A673 (cell line): ENCODE data around the gene SLX4IP. TPM values are rescaled to one million over a fixed set of nuclear protein-coding genes. Genes with fewer than 3 reads are reported as not detected.

ENCODE experiments used
- BruUV-seq: library from RNA; stranded (reverse); fragments of 400-500 nt; replicated peaks from 2 replicates; lab custom pipeline; 2021; lab: Mats Ljungman, UMichigan
- CTCF ChIA-PET: fragments of 300-600 bp; sonication (Branson Sonifier 250); formaldehyde crosslinking; loops from one replicate; lab custom pipeline; 2022; ENCODE audit warnings: antibody characterized with exemption; lab: Charles Lee
- POLR2A ChIA-PET: fragments of 300-600 bp; sonication (Branson Sonifier 250); formaldehyde crosslinking; loops from one replicate; lab custom pipeline; 2022; ENCODE audit warnings: antibody characterized with exemption; ENCODE audit not compliant: low non-redundant PET; lab: Charles Lee
- DNase-seq: peaks from one replicate; pipeline ENCODE4 v3.0.0-alpha.2; 2015; ENCODE audit warnings: low spot score
- H3K27ac ChIP-seq: fragments of 200-600 bp; sonication (generic); 2 replicates; pipeline ENCODE4 v1.5.1; 2016; ENCODE audit warnings: mixed run types, low read depth, mild to moderate bottlenecking, mixed read lengths, antibody characterized with exemption, low read length; ENCODE audit not compliant: poor library complexity, severe bottlenecking
- H3K27me3 ChIP-seq: fragments of 200-600 bp; sonication (generic); replicated peaks from 2 replicates; pipeline ENCODE4 v1.6.1; 2017; ENCODE audit warnings: mixed run types, low read depth, mild to moderate bottlenecking, mixed read lengths, antibody characterized with exemption, low read length; ENCODE audit not compliant: insufficient read depth, poor library complexity
- H3K36me3 ChIP-seq: fragments of 200-600 bp; sonication (generic); 2 replicates; pipeline ENCODE4 v1.6.1; 2016; ENCODE audit warnings: mixed run types, mild to moderate bottlenecking, mixed read lengths, antibody characterized with exemption, low read length; ENCODE audit not compliant: insufficient read depth, poor library complexity, severe bottlenecking
- H3K4me1 ChIP-seq: fragments of 200-600 bp; sonication (generic); 2 replicates; pipeline ENCODE4 v1.6.1; 2017; ENCODE audit warnings: mixed run types, mild to moderate bottlenecking, mixed read lengths, antibody characterized with exemption, low read length; ENCODE audit not compliant: insufficient read depth, poor library complexity, severe bottlenecking
- H3K4me3 ChIP-seq: fragments of 200-600 bp; sonication (generic); 2 replicates; pipeline ENCODE4 v1.5.1; 2016; ENCODE audit warnings: low read depth, mixed run types, mild to moderate bottlenecking, mixed read lengths, low read length; ENCODE audit not compliant: poor library complexity, severe bottlenecking
- H3K9me3 ChIP-seq: fragments of 200-600 bp; sonication (generic); 2 replicates; pipeline ENCODE4 v1.6.1; 2016; ENCODE audit warnings: mixed run types, low read depth, mild to moderate bottlenecking, mixed read lengths, antibody characterized with exemption, low read length; ENCODE audit not compliant: poor library complexity, severe bottlenecking
- EZH2 ChIP-seq: fragments of 200-600 bp; sonication (generic); IDR thresholded peaks from 2 replicates; pipeline ENCODE4 v1.6.1; 2017; ENCODE audit warnings: borderline replicate concordance, low read depth, mild to moderate bottlenecking, mixed read lengths, antibody characterized with exemption, low read length; ENCODE audit not compliant: poor library complexity, severe bottlenecking
- intact Hi-C: fragments of 100-400 bp; cut with micrococcal nuclease; formaldehyde crosslinking; loops from one replicate; pipeline ENCODE4 v1.10.0; 2022; ENCODE audit not compliant: unreplicated experiment
- total RNA-seq: library from RNA; stranded (reverse); gene quantifications from 2 replicates; pipeline ENCODE4 v1.2.3, GENCODE V29; 2021
- TF ChIP-seq, protein P1 (sequence below): fragments of 300-800, 200-600 bp; sonication (generic); conservative IDR thresholded peaks from 2 replicates; pipeline ENCODE4 v1.5.1; 2017; ENCODE audit warnings: low read depth, mild to moderate bottlenecking, antibody characterized with exemption, low read length, moderate library complexity, mixed read lengths

Gene SLX4IP
- total RNA-seq, 1 experiment from 2014 or later: 9.8 TPM

DNA sequence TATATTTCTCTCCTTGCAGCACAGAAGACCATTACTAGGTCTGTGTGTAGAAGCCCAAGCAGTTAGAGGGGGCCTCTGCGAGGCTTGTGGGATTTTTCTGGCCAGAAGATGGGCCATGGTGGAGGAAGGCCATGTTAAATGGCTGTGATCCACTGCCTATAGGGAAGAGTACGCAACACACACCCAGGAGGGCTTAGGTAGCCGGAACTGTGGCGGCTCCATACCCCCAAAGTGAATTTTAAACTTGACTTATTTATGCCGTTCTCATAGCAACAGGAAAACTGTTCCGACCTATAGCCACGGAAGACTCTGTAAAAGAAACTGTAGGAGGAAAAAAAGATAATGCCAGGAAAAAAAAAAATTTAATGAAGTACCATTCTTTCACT lies 69.5 kb downstream of the SLX4IP start:
- CTCF ChIA-PET: no interaction called here
- no peak for TF ChIP-seq EZH2
- TF ChIP-seq, protein P1, sequence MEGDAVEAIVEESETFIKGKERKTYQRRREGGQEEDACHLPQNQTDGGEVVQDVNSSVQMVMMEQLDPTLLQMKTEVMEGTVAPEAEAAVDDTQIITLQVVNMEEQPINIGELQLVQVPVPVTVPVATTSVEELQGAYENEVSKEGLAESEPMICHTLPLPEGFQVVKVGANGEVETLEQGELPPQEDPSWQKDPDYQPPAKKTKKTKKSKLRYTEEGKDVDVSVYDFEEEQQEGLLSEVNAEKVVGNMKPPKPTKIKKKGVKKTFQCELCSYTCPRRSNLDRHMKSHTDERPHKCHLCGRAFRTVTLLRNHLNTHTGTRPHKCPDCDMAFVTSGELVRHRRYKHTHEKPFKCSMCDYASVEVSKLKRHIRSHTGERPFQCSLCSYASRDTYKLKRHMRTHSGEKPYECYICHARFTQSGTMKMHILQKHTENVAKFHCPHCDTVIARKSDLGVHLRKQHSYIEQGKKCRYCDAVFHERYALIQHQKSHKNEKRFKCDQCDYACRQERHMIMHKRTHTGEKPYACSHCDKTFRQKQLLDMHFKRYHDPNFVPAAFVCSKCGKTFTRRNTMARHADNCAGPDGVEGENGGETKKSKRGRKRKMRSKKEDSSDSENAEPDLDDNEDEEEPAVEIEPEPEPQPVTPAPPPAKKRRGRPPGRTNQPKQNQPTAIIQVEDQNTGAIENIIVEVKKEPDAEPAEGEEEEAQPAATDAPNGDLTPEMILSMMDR: no peak
- no peaks in the 10 kb centered on the region for H3K9me3 ChIP-seq
- peaks cover 74% of the 10 kb centered on the region for H3K4me1 ChIP-seq
- peak overlapping the region; percentile 67 for H3K27ac ChIP-seq
- no peak for DNase-seq
- BruUV-seq: no TSS peak
- no peak overlapping the region for H3K4me3 ChIP-seq
- POLR2A ChIA-PET: no interaction called here
- no peaks in the 10 kb centered on the region for H3K36me3 ChIP-seq
- intact Hi-C loops: no loop called here
- H3K27me3 ChIP-seq: no peaks in the 10 kb centered on the region

DNA sequence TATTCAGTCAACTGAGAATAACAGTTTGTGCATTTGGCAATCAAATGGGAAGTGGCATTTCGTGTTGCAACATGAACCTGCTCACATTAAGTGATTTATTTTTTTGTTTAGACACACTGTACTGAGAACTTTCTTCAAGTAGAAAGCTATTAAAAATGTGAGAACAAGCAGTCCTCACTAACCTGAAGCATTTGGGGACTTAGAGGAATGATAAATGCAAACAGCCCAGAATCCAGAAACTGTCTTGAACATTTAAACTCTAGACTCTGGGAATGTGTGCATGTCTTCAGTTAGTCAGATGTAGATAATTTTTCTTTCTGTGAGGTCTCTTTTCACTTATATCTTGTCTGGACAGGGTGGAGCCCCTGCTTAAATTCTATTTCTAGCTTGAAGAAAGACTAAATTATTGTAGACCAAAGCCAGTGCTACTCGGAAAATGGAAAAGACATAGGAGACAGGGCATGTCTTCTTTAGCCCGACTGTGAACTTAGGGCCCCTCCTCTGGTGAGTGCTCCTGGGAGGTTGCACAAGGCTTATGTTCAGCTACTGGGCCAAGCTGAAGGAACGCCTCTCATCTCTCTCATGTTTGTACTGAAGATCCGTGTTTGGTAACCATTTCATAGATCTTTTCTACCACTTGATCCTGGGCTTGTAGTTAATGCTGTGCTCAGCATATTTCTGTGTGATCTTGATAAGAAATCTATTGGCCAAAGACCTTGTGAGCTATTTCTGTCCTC lies 70.1 kb downstream of the SLX4IP start:
- Histone ChIP-seq H3K4me3 (no peak overlapping the region), H3K27ac (peak overlapping the region; percentile 67), H3K9me3 (no peaks in the 10 kb centered on the region), H3K36me3 (no peaks in the 10 kb centered on the region), H3K27me3 (no peaks in the 10 kb centered on the region), H3K4me1 (peaks cover 74% of the 10 kb centered on the region)
- POLR2A ChIA-PET: no interaction called here
- no peak for DNase-seq
- no peak for TF ChIP-seq EZH2
- TF ChIP-seq, protein P1: no peak
- BruUV-seq: no TSS peak
- CTCF ChIA-PET: interaction anchor here (1.1 kb wide), 1 partner anchor 29 kb away, joined by 3 read pairs; no protein-coding TSS in a partner anchor
- intact Hi-C loops: no loop called here

DNA sequence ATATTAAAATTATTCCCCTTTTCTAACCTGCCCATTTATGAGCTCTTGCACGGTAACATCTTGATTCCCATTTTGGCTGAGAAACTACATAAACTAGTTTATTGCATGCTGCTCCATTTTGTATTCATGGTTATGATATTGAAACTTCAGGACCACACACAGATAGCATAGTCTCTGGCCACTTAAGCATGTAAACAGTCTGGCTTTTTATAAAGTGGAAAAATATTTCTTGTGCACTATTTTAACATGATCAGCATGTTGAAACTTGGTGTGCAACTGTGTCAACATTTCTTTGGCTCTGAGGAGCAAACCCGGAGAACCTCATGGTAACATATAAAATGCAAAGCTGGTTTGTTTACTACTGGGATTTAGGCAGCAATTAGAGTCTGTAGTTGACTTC lies 70.7 kb downstream of the SLX4IP start:
- H3K9me3 ChIP-seq: no peaks in the 10 kb centered on the region
- no peak overlapping the region for H3K4me3 ChIP-seq
- no peaks in the 10 kb centered on the region for H3K27me3 ChIP-seq
- POLR2A ChIA-PET: no interaction called here
- CTCF ChIA-PET: interaction anchor here (0.6 to 1.1 kb wide), 2 partner anchors 28 to 30 kb away, joined by 3 read pairs; no protein-coding TSS in a partner anchor
- intact Hi-C loops: no loop called here
- H3K4me1 ChIP-seq: peaks cover 74% of the 10 kb centered on the region
- DNase-seq: no peak
- no peaks in the 10 kb centered on the region for H3K36me3 ChIP-seq
- TF ChIP-seq, protein P1: no peak
- TF ChIP-seq EZH2: no peak
- BruUV-seq: no TSS peak
- peak overlapping the region; percentile 67 for H3K27ac ChIP-seq
